HG02852 (cell line): ENCODE data around the gene FUT1.
A peak's percentile ranks its signal among the peaks of the same experiment; 100 is the strongest.
"Not testable (repeated sequence)": the region's sequence is repeated elsewhere in the genome, so short reads cannot be mapped to it uniquely, and the experiment has no call there.

ENCODE experiments used
- ATAC-seq: cut with Tn5 transposase; IDR thresholded peaks from one replicate; pipeline ENCODE4 v1.9.1; 2021; ENCODE audit warnings: mild to moderate bottlenecking, moderate library complexity; ENCODE audit not compliant: unreplicated experiment

FUT1 gene

GRCh38 chr19:48752496-48753365 is at the start of gene FUT1:
Gene FUT1, minus strand, starts transcription at chr19:48752641. Its CDS starts 1,360 bp downstream, at chr19:48751281.
- no peak for ATAC-seq

- no peak for ATAC-seq
These were observed 47.2 kb upstream of the FUT1 start for GRCh38 chr19:48799358-48800300.

- ATAC-seq: no peak
These were observed 46.5 kb upstream of the FUT1 start for GRCh38 chr19:48798937-48799336.

GRCh38 chr19:48797103-48797502 is 44.7 kb upstream of the FUT1 start:
- no peak for ATAC-seq

- no peak for ATAC-seq
These were observed 44.0 kb upstream of the FUT1 start for GRCh38 chr19:48796298-48797083.

- ATAC-seq: no peak
These were observed 43.2 kb upstream of the FUT1 start for GRCh38 chr19:48795685-48796070.

GRCh38 chr19:48795055-48795684 is 42.7 kb upstream of the FUT1 start:
- peak; percentile 83 for ATAC-seq

GRCh38 chr19:48794291-48794690 is 41.9 kb upstream of the FUT1 start:
- ATAC-seq: no peak

GRCh38 chr19:48793271-48793670 is 40.8 kb upstream of the FUT1 start:
- ATAC-seq: no peak

GRCh38 chr19:48787331-48787730 is 34.9 kb upstream of the FUT1 start:
- ATAC-seq: not testable (repeated sequence)

GRCh38 chr19:48786422-48786821 is 34.0 kb upstream of the FUT1 start:
- ATAC-seq: not testable (repeated sequence)

- ATAC-seq: no peak
These were observed 32.1 kb upstream of the FUT1 start for GRCh38 chr19:48784527-48784926.

- ATAC-seq: no peak
These were observed 28.4 kb upstream of the FUT1 start for GRCh38 chr19:48780631-48781391.

GRCh38 chr19:48779636-48780035 is 27.2 kb upstream of the FUT1 start:
- no peak for ATAC-seq

- no peak for ATAC-seq
These were observed 25.3 kb upstream of the FUT1 start for GRCh38 chr19:48777720-48778119.

GRCh38 chr19:48777139-48777538 is 24.7 kb upstream of the FUT1 start:
- no peak for ATAC-seq

GRCh38 chr19:48772503-48772953 is 20.1 kb upstream of the FUT1 start:
- no peak for ATAC-seq

GRCh38 chr19:48770734-48771472 is 18.5 kb upstream of the FUT1 start:
- ATAC-seq: no peak

GRCh38 chr19:48770266-48770665 is 17.8 kb upstream of the FUT1 start:
- ATAC-seq: no peak
